Activated naive CD8-positive, alpha-beta T cell treated with anti-CD3 and anti-CD28 coated beads for 36 hours (primary cell): ENCODE measurements around the gene DOCK6. TPM values are rescaled to one million over a fixed set of nuclear protein-coding genes. Genes with fewer than 3 reads are reported as not detected.

Experiments
- DNase-seq: peaks from one replicate; pipeline ENCODE4 v3.0.0; 2021
- H3K27ac Mint-ChIP-seq: one replicate; pipeline ENCODE4 v1.8.0; 2022; ENCODE audit warnings: mild to moderate bottlenecking, moderate library complexity, mixed read lengths
- H3K27me3 Mint-ChIP-seq: one replicate; pipeline ENCODE4 v1.8.0; 2022; ENCODE audit warnings: mild to moderate bottlenecking, mixed read lengths
- H3K36me3 Mint-ChIP-seq: one replicate; pipeline ENCODE4 v1.8.0; 2021; ENCODE audit warnings: mild to moderate bottlenecking, mixed read lengths
- H3K4me1 Mint-ChIP-seq: one replicate; pipeline ENCODE4 v1.8.0; 2021; ENCODE audit warnings: mixed read lengths
- H3K4me3 Mint-ChIP-seq: one replicate; pipeline ENCODE4 v1.8.0; 2022; ENCODE audit warnings: mild to moderate bottlenecking, moderate library complexity, mixed read lengths
- H3K9me3 Mint-ChIP-seq: one replicate; pipeline ENCODE4 v1.8.0; 2022; ENCODE audit warnings: mixed read lengths
- total RNA-seq, 2 experiments: library from RNA; stranded (reverse); gene quantifications; one replicate each; pipeline ENCODE4 v1.2.3, GENCODE V29; 2021

The DOCK6 gene
- total RNA-seq, 2 experiments from 2014 or later: 3.3 to 4.8 TPM

DNA sequence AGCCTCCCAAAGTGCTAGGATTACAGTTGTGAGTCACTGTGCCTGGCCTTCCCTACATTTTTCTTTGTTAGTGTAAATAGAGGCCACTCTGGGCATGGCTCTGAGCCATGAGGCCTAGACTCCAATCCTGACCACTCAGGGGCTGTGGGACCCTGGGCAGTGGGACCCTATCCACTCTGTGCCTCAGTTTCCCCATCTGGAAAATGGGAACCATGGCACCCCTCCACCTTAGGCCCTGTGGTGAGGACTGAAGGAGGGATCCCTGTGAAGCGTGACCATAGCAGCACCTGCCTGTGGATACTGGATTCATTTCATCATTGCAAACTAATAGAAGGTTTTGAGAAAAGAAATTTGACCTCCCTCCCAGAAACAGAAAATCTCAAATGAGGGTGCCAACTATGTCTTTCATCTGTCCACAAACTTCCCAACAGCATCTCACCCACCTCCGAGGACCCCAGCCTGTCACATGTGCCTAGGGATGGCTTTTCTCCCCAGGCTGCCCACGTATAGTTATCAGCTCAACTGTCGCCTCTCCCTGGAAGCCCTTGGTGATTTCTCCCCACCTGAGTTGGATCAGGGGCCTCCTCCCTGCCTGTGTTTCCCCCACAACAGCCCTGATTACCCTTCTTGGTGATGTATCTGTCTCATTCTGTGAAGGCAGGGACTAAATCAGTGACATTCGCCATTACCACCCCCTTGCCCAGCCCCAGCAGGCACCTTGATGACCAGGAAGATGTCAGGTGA lies 17.3 kb downstream of the DOCK6 start:
- DNase-seq: no peak
- Mint-ChIP-seq H3K27ac (no peak overlapping the region), H3K36me3 (no peaks in the 10 kb centered on the region), H3K9me3 (no peaks in the 10 kb centered on the region), H3K27me3 (peaks cover 31% of the 10 kb centered on the region), H3K4me3 (no peak overlapping the region), H3K4me1 (no peaks in the 10 kb centered on the region)

- peaks cover 31% of the 10 kb centered on the region for H3K27me3 Mint-ChIP-seq
- H3K27ac Mint-ChIP-seq: no peak overlapping the region
- DNase-seq: no peak
- H3K9me3 Mint-ChIP-seq: peaks cover 3% of the 10 kb centered on the region
- no peaks in the 10 kb centered on the region for H3K36me3 Mint-ChIP-seq
- H3K4me3 Mint-ChIP-seq: no peak overlapping the region
- no peaks in the 10 kb centered on the region for H3K4me1 Mint-ChIP-seq
Measured at GRCh38 chr19:11243798-11244169, 18.5 kb downstream of the DOCK6 start.

GRCh38 chr19:11242864-11243797 lies 19.2 kb downstream of the DOCK6 start:
- H3K9me3 Mint-ChIP-seq: peaks cover 8% of the 10 kb centered on the region

GRCh38 chr19:11242025-11242424 lies 20.3 kb downstream of the DOCK6 start:
- Mint-ChIP-seq H3K27me3 (peaks cover 31% of the 10 kb centered on the region), H3K36me3 (no peaks in the 10 kb centered on the region), H3K4me1 (no peaks in the 10 kb centered on the region), H3K9me3 (peaks cover 10% of the 10 kb centered on the region), H3K4me3 (no peak overlapping the region), H3K27ac (no peak overlapping the region)
- DNase-seq: no peak

More at GRCh38 chr19:11242864-11243797, 19.2 kb downstream of the DOCK6 start:
- Mint-ChIP-seq H3K36me3 (no peaks in the 10 kb centered on the region), H3K4me3 (no peak overlapping the region), H3K27ac (no peak overlapping the region), H3K4me1 (no peaks in the 10 kb centered on the region), H3K27me3 (peaks cover 31% of the 10 kb centered on the region)
- peak; percentile 84 for DNase-seq

DNA sequence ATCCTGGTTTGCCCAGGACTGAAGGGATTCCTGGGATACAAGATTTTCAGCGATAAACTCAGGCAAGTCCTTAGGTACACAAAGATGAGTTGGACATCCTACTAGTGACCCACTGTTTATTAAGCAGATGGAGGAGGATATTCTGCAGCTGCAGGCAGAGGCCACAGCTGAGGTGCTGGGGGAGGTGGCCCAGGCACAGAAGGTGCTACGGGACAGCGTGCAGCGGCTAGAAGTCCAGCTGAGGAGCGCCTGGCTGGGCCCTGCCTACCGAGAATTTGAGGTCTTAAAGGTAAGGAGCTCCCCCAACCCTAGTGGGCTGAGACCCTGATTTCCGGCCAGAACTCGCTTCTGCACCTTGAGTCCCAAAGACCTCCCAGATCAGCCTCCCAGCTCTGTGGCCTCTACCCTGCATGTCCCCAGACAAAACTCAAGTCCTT lies 22.3 kb downstream of the DOCK6 start:
- Mint-ChIP-seq H3K4me1 (no peaks in the 10 kb centered on the region), H3K27ac (no peak overlapping the region), H3K36me3 (no peaks in the 10 kb centered on the region), H3K9me3 (peaks cover 10% of the 10 kb centered on the region), H3K27me3 (peaks cover 21% of the 10 kb centered on the region), H3K4me3 (no peak overlapping the region)
- DNase-seq: no peak

GRCh38 chr19:11239377-11240000 lies 22.8 kb downstream of the DOCK6 start, which contains the start of gene ANGPTL8:
ANGPTL8 (plus strand) TSS chr19:11239619; CDS start chr19:11239638, 19 bp downstream.
- DNase-seq: no peak
- Mint-ChIP-seq H3K27me3 (peaks cover 20% of the 10 kb centered on the region), H3K36me3 (no peaks in the 10 kb centered on the region), H3K27ac (no peak within 1 kb of the TSS), H3K4me1 (no peaks in the 10 kb centered on the region), H3K4me3 (no peak within 1 kb of the TSS), H3K9me3 (peaks cover 10% of the 10 kb centered on the region)

- no peak overlapping the region for H3K27ac Mint-ChIP-seq
- H3K36me3 Mint-ChIP-seq: no peaks in the 10 kb centered on the region
- no peak for DNase-seq
- peaks cover 10% of the 10 kb centered on the region for H3K9me3 Mint-ChIP-seq
- H3K4me1 Mint-ChIP-seq: no peaks in the 10 kb centered on the region
- H3K27me3 Mint-ChIP-seq: peaks cover 19% of the 10 kb centered on the region
- no peak overlapping the region for H3K4me3 Mint-ChIP-seq
Measured at GRCh38 chr19:11238781-11239376, 23.4 kb downstream of the DOCK6 start.

- no peak for DNase-seq
- peaks cover 10% of the 10 kb centered on the region for H3K9me3 Mint-ChIP-seq
- H3K36me3 Mint-ChIP-seq: no peaks in the 10 kb centered on the region
- peaks cover 11% of the 10 kb centered on the region for H3K27me3 Mint-ChIP-seq
- H3K4me1 Mint-ChIP-seq: no peaks in the 10 kb centered on the region
- H3K27ac Mint-ChIP-seq: no peak overlapping the region
- H3K4me3 Mint-ChIP-seq: no peak overlapping the region
Measured at GRCh38 chr19:11238041-11238440, 24.3 kb downstream of the DOCK6 start.

DNA sequence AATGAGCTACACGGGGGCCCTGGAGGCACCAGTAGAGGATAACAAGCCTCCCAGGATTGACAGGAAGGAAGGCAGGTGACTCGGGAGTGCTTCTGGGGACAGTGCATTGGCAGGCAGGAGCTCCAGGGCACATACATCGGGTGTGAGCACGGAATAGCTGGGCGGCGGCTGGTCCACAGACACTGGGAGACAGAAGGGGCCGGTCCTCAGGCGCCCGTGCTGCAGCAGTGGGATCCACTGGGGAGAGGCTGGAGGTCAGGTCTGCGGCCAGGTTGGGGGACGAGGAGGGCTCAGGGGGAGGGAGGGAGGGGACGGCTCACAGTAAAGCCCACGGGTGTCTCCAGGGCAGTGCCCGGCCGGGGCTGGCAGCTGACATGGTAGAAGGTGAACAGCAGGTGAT lies 25.0 kb downstream of the DOCK6 start:
- Mint-ChIP-seq H3K27me3 (peaks cover 6% of the 10 kb centered on the region), H3K36me3 (no peaks in the 10 kb centered on the region), H3K4me1 (no peaks in the 10 kb centered on the region), H3K27ac (no peak overlapping the region), H3K9me3 (peaks cover 10% of the 10 kb centered on the region), H3K4me3 (no peak overlapping the region)
- no peak for DNase-seq

DNA sequence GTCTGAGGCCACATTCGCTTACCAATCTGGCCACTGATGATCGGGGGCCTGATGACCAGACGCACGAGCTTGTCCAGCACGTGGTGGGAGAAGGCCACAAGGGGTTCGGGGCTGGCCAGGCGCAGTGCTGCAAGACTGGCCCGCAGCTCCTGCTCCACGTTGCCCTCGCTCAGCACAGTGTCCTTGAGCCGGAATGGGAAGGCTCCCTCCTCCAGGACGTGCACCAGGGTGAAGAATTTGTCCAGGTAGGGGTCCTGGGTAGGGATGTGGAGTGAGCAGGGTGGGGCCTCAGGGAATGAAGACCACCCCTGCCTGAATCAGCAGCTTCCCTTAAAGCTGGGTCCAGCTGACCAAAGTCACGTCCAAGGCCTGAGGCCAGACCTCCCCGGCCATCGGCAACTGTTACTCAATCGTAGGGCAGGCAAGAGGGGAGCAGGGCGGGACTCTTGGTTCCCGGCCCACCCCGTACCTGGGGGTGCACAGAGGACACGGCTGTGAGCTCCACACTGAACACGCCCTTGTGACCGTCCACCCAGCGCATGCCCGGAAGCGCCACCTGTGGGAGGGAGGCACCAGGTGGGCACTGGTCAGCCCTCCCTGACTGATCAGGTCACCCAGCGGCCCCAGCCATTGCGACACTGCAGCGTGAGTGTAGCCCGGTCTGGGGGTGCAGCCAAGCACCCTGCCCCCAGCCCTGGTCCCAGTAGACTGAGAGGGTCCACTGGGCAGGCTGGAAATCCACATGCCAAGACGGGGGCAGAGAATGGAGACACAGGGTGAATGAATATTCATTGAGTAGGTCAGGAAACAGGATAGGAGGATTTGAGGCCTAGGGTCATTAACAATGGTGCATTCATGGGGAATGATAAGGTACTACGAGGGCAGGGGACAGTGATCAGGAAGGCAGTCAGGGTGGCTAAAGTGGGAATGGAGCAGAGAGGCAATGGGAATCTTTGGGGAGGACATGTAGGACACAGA lies 25.7 kb downstream of the DOCK6 start:
- H3K27ac Mint-ChIP-seq: no peak overlapping the region
- no peak overlapping the region for H3K4me3 Mint-ChIP-seq
- H3K36me3 Mint-ChIP-seq: no peaks in the 10 kb centered on the region
- H3K4me1 Mint-ChIP-seq: no peaks in the 10 kb centered on the region
- peaks cover 10% of the 10 kb centered on the region for H3K9me3 Mint-ChIP-seq
- peaks cover 1% of the 10 kb centered on the region for H3K27me3 Mint-ChIP-seq
- DNase-seq: no peak

GRCh38 chr19:11234486-11235075 lies 27.7 kb downstream of the DOCK6 start:
- no peak overlapping the region for H3K27ac Mint-ChIP-seq
- H3K4me3 Mint-ChIP-seq: no peak overlapping the region
- peaks cover 10% of the 10 kb centered on the region for H3K9me3 Mint-ChIP-seq
- no peaks in the 10 kb centered on the region for H3K36me3 Mint-ChIP-seq
- no peak for DNase-seq
- no peaks in the 10 kb centered on the region for H3K27me3 Mint-ChIP-seq
- H3K4me1 Mint-ChIP-seq: no peaks in the 10 kb centered on the region

- H3K27ac Mint-ChIP-seq: no peak overlapping the region
- H3K4me1 Mint-ChIP-seq: no peaks in the 10 kb centered on the region
- H3K36me3 Mint-ChIP-seq: no peaks in the 10 kb centered on the region
Measured at GRCh38 chr19:11233073-11233472, 29.3 kb downstream of the DOCK6 start.

DNA sequence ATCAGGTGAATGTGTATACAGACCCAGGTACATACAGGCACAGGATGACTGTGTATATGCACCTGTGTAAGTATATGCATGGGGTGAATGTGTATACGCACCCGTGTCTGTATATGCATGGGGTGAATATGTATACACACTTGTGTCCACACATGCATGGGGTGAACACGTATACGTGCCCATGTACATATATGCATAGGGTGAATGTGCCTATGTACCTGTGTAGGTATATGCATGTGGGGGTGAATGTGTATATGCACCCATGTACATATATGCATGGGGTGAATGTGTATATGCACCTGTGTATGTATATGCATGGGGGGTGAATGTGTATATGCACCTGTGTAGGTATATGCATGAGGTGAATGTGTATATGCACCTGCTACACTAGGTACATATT lies 29.8 kb downstream of the DOCK6 start:
- Mint-ChIP-seq H3K9me3 (no peaks in the 10 kb centered on the region), H3K36me3 (no peaks in the 10 kb centered on the region), H3K4me3 (no peak overlapping the region), H3K27ac (no peak overlapping the region), H3K4me1 (no peaks in the 10 kb centered on the region), H3K27me3 (no peaks in the 10 kb centered on the region)
- no peak for DNase-seq

More at GRCh38 chr19:11233073-11233472, 29.3 kb downstream of the DOCK6 start:
- no peak overlapping the region for H3K4me3 Mint-ChIP-seq
- H3K9me3 Mint-ChIP-seq: peaks cover 1% of the 10 kb centered on the region
- no peaks in the 10 kb centered on the region for H3K27me3 Mint-ChIP-seq
- no peak for DNase-seq
